Measurements from ENCODE around the gene CSMD2.

DNA sequence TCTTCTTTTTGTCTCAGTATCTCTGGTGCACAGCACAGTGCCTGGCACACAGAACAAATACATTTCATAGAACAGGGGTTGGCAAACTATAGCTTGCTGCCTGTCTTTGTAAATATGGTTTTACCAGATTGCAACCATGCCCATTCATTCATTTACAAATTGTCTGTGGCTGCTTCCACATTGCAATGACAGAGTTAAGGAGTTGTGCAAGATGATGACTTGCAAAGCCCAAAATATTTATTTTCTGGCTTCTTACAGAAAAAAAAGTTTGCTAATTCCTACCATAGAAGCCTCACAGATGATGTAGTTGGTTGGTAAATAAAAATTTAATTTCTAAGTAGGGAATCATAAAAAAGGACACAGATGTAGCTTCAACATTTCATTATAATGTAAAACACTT is 312.3 kb downstream of the CSMD2 start:
- TF ChIP-seq, protein P1, sequence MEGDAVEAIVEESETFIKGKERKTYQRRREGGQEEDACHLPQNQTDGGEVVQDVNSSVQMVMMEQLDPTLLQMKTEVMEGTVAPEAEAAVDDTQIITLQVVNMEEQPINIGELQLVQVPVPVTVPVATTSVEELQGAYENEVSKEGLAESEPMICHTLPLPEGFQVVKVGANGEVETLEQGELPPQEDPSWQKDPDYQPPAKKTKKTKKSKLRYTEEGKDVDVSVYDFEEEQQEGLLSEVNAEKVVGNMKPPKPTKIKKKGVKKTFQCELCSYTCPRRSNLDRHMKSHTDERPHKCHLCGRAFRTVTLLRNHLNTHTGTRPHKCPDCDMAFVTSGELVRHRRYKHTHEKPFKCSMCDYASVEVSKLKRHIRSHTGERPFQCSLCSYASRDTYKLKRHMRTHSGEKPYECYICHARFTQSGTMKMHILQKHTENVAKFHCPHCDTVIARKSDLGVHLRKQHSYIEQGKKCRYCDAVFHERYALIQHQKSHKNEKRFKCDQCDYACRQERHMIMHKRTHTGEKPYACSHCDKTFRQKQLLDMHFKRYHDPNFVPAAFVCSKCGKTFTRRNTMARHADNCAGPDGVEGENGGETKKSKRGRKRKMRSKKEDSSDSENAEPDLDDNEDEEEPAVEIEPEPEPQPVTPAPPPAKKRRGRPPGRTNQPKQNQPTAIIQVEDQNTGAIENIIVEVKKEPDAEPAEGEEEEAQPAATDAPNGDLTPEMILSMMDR (conservative IDR thresholded peaks at IDR 0.05; ENCODE audit: low read length) = no peak
- TF ChIP-seq EZH2phosphoT487 (IDR thresholded peaks at IDR 0.05; ENCODE audit: borderline replicate concordance, low read depth, low read length) = no peak
